G401 (cell line): Measurements from ENCODE around the gene PLAAT4. TPM values are rescaled to one million over a fixed set of nuclear protein-coding genes. Genes with fewer than 3 reads are reported as not detected.

Experiments used
- DNase-seq: peaks from one replicate; pipeline ENCODE4 v3.0.0-alpha.2; 2015; ENCODE audit warnings: low spot score
- in situ Hi-C: cut with HindIII; loops from 2 replicates; pipeline ENCODE4 v1.10.0; 2016; ENCODE audit warnings: low sequenced_read_pairs, mixed read lengths
- total RNA-seq: library from RNA; depleted of rRNA; stranded (reverse); fragments of >200 nt; shearing (Covaris generic); gene quantifications from 2 replicates; pipeline ENCODE4 v1.2.3, GENCODE V29; 2014; rRNA removed

The PLAAT4 gene, protein sequence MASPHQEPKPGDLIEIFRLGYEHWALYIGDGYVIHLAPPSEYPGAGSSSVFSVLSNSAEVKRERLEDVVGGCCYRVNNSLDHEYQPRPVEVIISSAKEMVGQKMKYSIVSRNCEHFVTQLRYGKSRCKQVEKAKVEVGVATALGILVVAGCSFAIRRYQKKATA
- not detected in 2 replicates for total RNA-seq

DNA sequence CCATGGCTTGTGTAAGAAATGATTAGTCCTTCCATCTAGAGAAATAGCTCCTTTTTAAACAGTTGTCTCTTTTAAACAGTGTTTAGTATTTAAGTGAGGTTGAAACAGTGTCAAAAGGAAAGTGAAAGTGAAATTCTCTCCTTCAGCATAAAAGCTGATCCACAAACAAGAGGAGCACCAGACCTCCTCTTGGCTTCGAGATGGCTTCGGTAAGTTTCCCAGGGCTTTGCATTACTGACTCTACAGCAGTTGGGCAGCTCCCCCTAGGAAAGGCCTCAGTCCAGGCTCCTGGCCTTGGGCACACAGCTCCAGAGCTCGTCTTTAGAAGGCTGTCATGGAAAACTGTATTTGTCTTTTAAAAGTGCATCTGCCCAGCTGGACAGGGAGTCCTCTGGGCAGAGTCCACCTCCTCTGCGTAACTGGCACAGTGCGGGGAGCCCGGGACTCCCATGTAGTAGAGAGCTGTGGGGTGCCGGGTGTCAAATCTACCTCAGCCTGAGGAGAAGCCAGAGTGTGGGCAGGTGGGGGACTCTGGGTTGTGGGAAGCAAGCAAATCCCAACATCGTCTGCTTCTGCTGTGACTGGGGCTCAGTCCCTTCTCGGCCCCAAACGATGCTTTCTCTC, at the start of gene PLAAT4:
Gene PLAAT4, plus strand, starts transcription at position 140 of the 624 bp plus-strand sequence. Its CDS starts 61 bp downstream, at position 201.
- in situ Hi-C loops: no loop called here
- DNase-seq: peak; percentile 63

DNA sequence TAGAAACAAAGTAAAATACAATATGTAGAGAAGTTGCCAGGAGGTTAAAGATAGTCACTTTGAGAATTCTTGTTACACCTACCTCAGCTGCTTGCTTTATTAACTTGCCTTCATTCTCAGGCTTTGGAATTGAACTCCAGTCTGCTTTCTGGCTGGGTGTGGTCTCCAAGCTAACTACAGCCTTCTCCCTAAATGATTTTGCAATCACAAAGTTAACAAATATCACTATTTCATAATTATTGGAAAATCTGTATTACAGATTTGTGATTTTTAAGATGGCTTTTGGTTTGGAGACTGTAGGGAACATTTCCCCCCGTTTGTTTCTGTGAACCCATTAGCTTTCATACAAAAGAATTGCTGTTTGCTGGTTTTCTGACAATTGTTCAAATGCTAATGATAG, 47.8 kb upstream of the PLAAT4 start:
- in situ Hi-C loops: no loop called here
- DNase-seq: no peak

DNA sequence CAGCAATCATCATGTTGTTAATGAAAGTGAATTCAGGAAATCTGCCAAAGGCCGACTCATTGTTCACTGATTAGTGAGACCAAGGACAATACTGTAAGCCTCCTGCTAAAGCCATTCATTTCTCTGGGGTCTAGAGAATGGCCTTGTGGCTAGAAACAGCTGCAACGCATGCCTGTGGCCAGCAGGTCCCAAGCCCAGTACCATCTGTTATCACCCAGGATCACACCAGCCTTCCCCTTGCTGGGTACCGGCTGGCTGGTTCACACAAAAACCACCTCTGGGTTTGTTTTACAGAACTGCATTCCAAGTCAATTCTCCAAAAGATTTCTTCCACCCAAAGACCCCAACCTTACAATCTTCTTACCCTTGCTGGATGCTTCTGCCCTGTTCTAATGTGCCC, 46.7 kb upstream of the PLAAT4 start:
- in situ Hi-C loops: no loop called here
- no peak for DNase-seq

DNA sequence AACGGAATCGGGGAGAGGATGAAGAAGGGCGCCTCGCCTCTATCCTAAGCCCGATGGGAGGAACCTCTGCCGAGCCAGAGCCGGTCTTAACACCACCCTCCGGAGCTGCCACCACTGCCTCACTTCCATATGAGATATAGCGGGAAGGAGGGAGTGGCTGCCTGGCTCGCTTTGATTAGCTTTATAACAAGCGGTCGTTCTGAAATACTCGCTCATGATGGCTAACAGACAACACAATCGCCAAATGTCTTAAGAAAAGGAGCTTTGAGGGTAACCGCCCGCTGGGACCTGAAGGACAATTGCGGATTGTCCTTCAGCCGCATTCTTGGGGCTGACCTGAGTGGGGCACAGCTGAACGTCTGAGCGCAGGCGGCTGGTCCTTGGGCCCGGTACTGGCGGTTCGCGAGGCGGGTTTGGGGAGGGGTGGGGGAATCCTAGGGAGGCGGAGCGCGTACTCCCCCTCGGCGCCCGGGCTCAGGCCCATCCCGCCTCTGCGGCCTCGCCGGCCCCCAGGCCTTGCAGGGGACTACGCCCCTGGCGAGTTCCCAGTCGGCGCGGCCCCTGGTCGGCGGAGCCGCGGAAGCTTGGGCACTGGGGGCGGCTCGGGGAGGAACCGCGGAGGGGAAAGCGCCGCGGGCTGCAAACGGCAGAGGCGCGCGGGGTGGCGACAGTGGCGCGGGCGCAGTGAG, 45.9 kb upstream of the PLAAT4 start, which contains the start of gene PLAAT5:
Gene PLAAT5, minus strand, starts transcription at position 617 of the 689 bp plus-strand sequence. Its CDS starts 133 bp downstream, at position 484.
- in situ Hi-C loops: no loop called here
- no peak for DNase-seq

DNA sequence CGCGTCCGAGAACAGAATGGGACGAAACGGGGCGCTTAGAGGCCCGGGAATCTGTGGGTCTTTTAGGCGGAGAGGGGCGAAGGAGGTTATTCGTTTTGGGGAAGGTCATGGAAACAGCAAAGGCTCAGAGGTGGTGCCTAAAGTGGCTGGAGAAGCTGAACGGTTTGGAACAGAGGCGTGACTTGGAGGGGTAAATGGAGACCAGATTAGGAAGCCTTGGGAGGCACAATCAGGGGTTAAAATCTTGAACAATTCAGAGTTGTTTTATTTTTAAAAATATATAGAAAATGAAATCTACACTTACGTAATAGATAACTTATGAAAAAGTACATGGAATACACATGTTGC, 45.4 kb upstream of the PLAAT4 start:
- in situ Hi-C loops: no loop called here
- DNase-seq: no peak

DNA sequence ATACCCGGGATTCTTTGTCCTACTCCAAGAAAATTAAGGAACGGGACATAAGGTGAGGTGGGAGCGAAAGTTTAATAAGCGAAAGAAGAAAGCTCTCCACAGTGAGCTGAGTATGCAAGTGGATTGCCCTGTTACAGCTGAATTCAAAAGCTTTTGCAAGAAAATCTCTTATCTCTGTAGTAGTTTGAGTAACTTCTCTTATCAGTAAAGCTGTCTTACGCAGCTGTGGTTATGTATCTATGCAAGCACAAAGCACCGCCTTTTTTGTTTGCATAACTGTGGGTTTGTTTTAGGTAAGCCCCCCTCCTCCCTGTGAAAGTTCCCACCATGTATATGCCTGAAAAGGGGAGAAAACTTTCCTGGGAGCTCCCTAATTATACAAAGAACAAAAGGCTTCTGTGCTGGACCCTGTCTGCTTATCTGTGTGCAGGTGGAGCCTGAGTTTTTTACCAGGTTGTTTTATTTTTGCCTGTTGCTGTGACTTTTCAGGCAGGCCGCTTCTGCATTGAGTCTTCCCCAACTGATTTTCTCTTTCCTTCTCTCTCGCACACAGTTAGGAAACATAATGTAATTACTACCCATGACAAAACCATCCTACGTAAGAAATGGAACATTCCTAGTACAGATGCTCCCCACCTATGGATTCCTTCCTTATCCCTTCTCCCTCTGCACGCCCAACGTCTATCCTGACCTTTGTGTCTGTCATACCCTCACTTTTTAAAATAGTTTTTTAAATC, 44.8 kb upstream of the PLAAT4 start:
- in situ Hi-C loops: no loop called here
- DNase-seq: no peak

DNA sequence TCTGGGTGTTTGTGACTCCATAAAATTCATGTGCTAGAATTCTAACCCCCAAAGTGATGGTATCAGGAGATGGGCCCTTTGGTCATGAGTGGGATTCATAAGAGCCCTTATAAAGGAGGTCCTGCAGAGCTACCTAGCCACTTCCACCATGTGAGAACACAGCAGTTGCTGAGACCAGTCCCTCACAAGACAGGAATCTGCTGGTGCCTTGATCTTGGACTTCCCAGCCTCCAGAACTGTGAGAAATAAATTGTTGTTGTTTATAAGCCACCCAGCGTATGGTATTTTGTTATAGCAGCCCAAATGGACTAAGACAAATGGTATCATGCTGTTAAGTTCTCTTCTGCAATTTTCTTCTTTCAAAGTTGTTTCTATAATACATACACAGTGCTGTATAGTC, 44.2 kb upstream of the PLAAT4 start:
- in situ Hi-C loops: no loop called here
- no peak for DNase-seq

DNA sequence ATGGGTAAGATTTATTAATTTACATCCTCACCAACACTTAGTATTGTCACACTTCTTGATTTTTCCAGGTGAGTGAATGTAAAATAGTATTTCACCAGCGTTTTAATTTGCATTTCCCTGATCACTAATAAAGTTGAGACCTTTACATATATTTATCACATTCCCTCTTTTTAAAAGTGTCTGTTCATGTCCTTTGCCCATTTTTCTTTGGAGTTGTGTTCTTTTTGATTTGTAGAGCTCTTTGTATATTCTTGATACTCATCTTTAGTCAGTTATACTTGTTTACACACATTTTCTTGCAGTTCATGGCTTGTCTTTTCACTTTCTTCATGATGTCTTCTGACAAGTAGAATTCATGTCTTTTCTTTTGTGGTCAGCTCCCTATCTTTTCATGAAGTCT, 43.5 kb upstream of the PLAAT4 start:
- DNase-seq: no peak
- in situ Hi-C loops: no loop called here

DNA sequence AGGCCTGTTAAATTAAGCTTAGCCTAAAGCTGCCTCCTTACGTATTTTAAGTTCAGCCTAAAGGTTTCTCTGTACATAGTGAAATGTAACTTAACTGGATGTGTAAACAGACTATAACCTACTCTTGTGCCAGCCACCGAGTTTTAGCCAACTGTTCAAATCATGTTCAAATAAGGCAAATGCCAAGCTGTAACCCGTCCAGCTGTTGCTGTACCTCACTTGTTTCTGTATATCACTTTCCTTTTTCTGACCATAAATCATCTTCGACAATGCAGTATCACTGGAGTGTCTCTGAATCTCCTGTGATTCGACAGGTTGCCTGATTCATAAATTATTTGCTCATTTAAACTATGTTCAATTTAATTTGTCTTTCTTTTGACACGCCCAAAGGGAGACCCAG, 41.6 kb upstream of the PLAAT4 start:
- DNase-seq: no peak
- in situ Hi-C loops: no loop called here

DNA sequence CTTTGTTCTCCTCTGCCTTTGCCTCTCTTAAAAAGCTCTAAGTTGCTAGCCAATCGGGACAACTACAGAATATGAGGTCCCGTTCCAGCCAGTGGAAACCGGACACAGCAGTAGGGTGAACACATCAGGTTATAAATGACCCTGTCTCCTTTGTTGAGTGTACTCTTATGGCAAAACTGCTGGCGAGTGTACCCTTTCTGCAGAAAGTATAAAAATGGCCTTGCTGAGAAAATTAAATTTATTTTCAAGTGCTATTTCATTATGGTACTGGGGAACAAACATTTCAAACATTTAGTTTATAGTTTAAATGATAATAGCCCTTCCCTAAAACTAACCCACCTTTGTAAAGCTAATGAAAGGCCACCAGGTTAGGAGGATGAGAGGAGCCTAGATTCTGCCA, 36.7 kb upstream of the PLAAT4 start:
- in situ Hi-C loops: no loop called here
- DNase-seq: no peak

DNA sequence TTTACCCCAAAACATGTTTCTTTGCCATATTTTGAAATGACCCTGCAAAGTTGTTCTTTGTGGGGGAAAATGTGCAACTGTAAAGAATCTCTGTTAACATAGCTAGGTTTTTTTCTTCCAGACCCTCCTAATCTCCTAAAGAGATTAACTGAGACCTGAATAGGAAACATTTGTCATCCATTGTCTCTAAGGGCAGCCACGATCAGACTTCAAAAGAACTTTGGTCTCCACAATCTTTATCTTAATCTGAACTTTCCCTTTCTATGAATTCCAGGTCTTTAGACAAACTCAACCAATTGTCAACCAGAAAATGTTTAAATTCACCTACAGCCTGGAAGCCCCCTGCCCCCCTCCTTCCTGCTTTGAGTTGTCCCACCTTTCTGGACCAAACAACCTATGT, 35.4 kb upstream of the PLAAT4 start:
- in situ Hi-C loops: no loop called here
- no peak for DNase-seq

DNA sequence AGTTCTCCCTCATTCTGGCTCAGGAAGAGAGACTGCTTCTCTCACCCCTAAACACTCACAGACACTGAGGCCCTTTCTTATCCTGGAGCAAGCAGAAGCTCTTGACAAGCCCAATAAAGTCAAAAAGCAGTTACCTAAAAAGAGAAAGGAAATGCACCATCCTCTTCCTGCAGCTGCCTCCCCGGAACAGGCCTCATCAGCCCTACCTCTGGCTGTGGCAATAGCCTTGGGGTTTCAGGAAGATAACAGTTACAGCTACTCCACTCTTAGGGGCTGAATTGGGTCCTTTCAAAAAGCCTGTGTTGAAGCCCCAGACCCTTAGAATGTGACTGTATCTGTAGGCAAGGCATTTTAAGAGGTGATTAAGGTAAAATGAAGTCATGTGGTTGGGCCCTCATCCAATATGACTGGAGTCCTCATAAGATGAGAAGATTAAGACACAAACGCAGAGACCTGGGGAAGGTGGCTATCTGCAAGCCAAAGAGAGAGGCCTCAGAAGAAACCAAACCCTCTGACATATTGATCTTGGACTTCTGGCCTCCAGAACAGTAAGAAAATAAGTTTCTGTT, 34.3 kb upstream of the PLAAT4 start:
- in situ Hi-C loops: no loop called here
- no peak for DNase-seq

DNA sequence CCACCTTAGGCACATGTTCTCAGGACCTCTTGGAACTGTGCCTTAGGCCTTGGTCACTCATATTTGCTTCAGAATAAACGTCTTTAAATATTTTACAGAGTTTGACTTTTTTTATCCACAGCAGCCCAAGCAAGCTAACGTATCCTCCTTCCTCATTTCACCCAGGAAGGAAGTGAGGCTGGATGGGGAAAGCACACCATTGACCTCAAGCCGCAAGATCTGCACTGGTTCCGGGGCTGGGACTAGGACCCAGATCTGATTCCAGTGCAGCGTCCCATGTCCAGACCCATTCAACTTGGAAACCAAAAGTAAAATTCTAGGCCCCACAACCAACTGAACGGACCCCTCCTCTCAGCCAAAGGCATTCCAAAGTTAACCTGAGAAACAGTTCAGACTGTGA, 33.1 kb upstream of the PLAAT4 start:
- in situ Hi-C loops: no loop called here
- no peak for DNase-seq

DNA sequence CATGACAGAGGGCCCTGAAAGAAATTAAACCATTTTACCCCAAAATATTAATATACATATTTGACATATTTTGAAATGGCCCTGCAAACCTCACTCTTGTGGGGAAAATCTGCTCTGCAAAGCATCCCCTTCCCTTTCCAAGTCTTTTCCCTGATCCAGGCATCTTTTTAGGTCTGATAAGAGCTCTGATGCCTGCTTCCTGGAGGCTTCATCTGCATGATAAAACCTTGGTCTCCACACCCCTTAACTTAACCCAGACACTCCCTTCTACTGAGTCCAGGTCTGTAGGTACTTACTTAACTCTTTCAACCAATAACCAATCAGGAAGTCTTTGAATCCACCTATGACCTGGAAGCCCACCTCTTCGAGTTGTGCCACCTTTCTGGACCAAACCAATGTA, 32.6 kb upstream of the PLAAT4 start:
- in situ Hi-C loops: no loop called here
- DNase-seq: no peak

DNA sequence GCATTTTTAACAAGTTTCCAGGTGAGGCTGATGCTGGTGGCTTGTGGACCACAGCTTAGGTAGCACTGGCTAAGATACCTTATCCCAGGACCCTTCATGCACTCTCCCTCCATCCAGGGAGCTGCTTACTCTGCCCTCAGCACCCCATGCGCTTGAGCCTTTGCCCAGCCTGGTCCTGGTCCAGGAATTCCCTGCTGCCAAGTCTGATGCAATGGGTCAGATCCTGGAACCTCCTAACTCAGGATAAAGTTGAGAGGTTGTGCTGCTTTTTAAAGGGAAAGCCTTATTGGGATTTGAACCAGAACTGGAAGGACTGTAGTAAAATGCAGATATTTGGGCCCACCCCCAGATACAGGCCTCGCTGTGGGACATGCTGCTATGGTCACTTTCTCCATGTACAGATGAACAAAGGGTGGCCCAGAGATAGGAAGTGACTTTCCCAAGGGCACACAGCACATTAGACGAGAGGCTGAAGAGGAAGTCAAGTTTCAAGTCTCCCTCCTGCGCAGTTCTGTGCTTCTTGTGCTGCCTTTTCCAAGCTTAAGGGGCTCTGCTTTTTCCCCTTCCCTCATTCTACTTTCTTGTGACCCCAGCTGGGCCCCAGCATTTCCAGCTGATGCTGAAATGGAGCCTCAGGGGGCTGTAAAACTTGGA, 31.5 kb upstream of the PLAAT4 start:
- in situ Hi-C loops: no loop called here

DNA sequence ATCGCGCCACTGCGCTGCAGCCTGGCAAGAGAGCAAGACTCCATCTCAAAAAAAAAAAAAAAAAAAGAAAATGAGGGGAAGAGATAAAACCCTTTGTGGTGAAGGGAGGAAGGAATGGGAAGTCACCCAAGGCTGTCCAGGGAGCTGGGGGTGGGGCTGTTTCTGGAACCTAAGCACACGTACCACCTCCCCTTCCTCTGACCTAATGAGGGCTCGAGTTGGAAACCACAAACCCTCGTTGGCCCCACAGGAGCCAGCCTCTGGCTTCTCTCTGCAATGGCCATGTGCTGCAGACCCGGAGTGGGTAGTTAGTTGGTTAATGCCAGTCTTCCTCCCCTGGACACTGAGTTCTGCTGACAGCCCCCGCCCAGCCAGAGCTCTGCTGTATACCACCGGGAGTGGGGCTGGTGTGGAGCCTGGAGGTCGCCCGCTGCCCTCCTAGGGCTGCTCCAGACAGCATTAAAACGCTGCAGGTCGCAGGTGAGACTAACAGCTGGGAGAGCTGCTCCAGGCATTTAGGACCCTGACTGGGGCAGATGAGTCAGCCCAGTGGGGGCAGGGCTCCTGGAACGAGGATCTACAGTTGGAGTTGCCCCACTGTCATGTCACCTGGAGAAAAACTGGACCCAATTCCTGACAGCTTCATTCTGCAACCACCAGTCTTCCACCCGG, 30.6 kb upstream of the PLAAT4 start, which contains the start of gene LGALS12:
Gene LGALS12, plus strand, starts transcription at position 228 of the 672 bp plus-strand sequence. Its CDS starts 375 bp downstream, at position 603.
- in situ Hi-C loops: no loop called here
- no peak for DNase-seq

More for the DNA sequence above, 31.5 kb upstream of the PLAAT4 start:
- DNase-seq: peak; percentile 12

DNA sequence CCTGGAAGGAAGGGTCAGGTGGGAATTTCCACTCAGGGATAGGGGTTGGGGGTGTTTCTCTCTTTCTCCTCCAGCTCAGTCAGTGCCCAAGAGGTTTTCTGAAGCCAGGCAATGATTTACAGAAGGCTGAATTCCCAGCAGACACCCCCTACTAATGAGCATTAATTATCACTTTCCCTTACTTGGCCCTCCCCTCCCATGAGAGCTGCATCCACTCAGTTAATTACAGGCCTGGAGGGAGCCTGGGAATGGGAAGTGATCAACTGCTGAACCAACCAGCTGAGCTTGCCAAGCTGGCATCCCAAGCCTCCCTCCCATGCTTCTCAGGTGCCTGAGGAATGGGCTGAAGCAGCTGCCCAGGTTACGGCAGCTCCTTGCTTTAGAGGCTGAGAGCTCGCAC, 29.7 kb upstream of the PLAAT4 start:
- in situ Hi-C loops: no loop called here
- DNase-seq: no peak

DNA sequence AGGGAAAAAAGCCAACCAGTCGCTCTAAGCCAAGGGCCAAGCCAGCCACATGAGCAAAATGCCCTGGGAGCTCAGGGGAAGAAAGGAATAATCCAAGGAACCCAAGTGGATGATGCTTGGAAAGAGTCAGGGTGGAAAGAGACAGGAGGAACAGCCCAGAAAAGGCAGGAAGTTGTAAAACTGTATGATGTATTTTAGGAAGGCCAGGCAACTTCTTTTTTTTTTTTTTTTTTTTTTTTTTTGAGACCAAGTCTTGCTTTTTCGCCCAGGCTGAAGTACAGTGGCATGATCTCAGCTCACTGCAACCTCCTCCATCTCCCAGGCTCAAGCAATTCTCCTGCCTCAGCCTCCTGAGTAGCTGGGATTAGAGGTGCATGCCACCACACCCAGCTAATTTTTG, 29.1 kb upstream of the PLAAT4 start:
- in situ Hi-C loops: no loop called here
- no peak for DNase-seq

DNA sequence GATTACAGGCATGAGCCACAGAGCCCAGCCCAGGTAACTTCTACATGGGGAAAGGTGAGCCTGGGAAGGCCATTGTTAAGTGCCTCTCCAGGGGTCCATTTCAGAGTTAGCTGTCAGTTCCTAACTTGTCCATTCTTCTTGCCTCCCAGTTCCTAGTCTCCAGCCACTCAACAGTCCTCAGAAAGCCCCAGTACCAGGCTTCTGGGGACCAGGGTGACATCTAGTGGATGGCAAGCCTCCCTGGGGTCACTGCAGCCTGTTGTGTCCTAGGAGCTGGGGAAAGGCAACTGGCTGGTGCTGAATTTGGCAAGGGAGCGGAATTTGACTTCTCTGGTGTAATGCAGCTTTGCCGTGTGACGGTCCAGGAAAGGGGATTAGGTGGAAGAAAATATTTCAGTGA, 28.6 kb upstream of the PLAAT4 start:
- in situ Hi-C loops: no loop called here
- DNase-seq: peak; percentile 39
